Neuronal stem cell (in vitro differentiated cells): Measurements from ENCODE around the gene ZRANB1.

Source experiments
- DNase-seq: peaks from one replicate; pipeline ENCODE4 v3.0.0-alpha.2; 2013; ENCODE audit warnings: low spot score
- H2AFZ ChIP-seq: one replicate; pipeline ENCODE4 v1.6.1; 2013; ENCODE audit warnings: mild to moderate bottlenecking, low read length, inconsistent platforms
- H2AK5ac ChIP-seq: 2 replicates; pipeline ENCODE4 v1.6.1; 2013; ENCODE audit warnings: low read depth, mild to moderate bottlenecking, inconsistent platforms, low read length, moderate library complexity, mixed read lengths
- H2BK120ac ChIP-seq: 2 replicates; pipeline ENCODE4 v1.6.1; 2013; ENCODE audit warnings: low read depth, mild to moderate bottlenecking, inconsistent platforms, low read length, moderate library complexity, mixed read lengths
- H2BK12ac ChIP-seq: one replicate; pipeline ENCODE4 v1.6.1; 2013; ENCODE audit warnings: low read length, inconsistent platforms
- H2BK15ac ChIP-seq: 2 replicates; pipeline ENCODE4 v1.6.1; 2013; ENCODE audit warnings: mild to moderate bottlenecking, low read length, inconsistent platforms, mixed read lengths
- H2BK5ac ChIP-seq: one replicate; pipeline ENCODE4 v1.6.1; 2013; ENCODE audit warnings: inconsistent platforms, mild to moderate bottlenecking, low read length, moderate library complexity
- H3K14ac ChIP-seq: one replicate; pipeline ENCODE4 v1.6.1; 2013; ENCODE audit warnings: low read length, inconsistent platforms
- H3K18ac ChIP-seq: 2 replicates; pipeline ENCODE4 v1.6.1; 2013; ENCODE audit warnings: low read length, inconsistent platforms
- H3K23ac ChIP-seq: 2 replicates; pipeline ENCODE4 v1.6.1; 2013; ENCODE audit warnings: low read depth, mild to moderate bottlenecking, mixed read lengths, low read length, inconsistent platforms; ENCODE audit not compliant: poor library complexity
- H3K27ac ChIP-seq: replicated peaks from 3 replicates; pipeline ENCODE4 v1.5.1; 2013; ENCODE audit warnings: low read length, inconsistent platforms
- H3K27me3 ChIP-seq, 3 experiments: 2 replicates each; pipeline ENCODE4 v1.6.1; 2013; ENCODE audit warnings: low read length in 3 of 3, mild to moderate bottlenecking in 2 of 3, inconsistent platforms in 1 of 3, low read depth in 1 of 3, mixed read lengths in 1 of 3, moderate library complexity in 1 of 3; ENCODE audit not compliant: control insufficient read depth in 3 of 3, insufficient read depth in 3 of 3
- H3K36me3 ChIP-seq, 2 donors: replicated peaks in 1 of 2; 2 replicates each; pipeline ENCODE4 v1.6.1; 2013; ENCODE audit warnings: low read length in 2 of 2; ENCODE audit not compliant: control insufficient read depth in 2 of 2, insufficient read depth in 2 of 2
- H3K4ac ChIP-seq: 2 replicates; pipeline ENCODE4 v1.6.1; 2013; ENCODE audit warnings: inconsistent platforms, mild to moderate bottlenecking, low read length, moderate library complexity
- H3K4me1 ChIP-seq, 2 donors: 1 replicate in 1 of 2; 2 replicates in 1 of 2; pipeline ENCODE4 v1.6.1; 2013; ENCODE audit warnings: low read length in 2 of 2, low read depth in 1 of 2; ENCODE audit not compliant: control insufficient read depth in 2 of 2, insufficient read depth in 1 of 2
- H3K4me2 ChIP-seq: one replicate; pipeline ENCODE4 v1.6.1; 2013; ENCODE audit warnings: mild to moderate bottlenecking, low read length, inconsistent platforms; ENCODE audit not compliant: insufficient read depth, poor library complexity, severe bottlenecking
- H3K4me3 ChIP-seq, 2 donors: 2 replicates each; pipeline ENCODE4 v1.5.1; 2013; ENCODE audit warnings: low read length in 2 of 2, mild to moderate bottlenecking in 2 of 2, inconsistent platforms in 1 of 2, moderate library complexity in 1 of 2
- H3K79me1 ChIP-seq: one replicate; pipeline ENCODE4 v1.6.1; 2013; ENCODE audit warnings: low read depth, mild to moderate bottlenecking, inconsistent platforms, low read length, moderate library complexity
- H3K9ac ChIP-seq: one replicate; pipeline ENCODE4 v1.6.1; 2013; ENCODE audit warnings: mild to moderate bottlenecking, low read depth, low read length, inconsistent platforms; ENCODE audit not compliant: poor library complexity
- H3K9me3 ChIP-seq, 2 donors: replicated peaks in 1 of 2; 2 replicates each; pipeline versions ENCODE3 to v1.6.1; 2013; ENCODE audit warnings: low read length in 2 of 2, mild to moderate bottlenecking in 2 of 2, inconsistent platforms in 1 of 2, low read depth in 1 of 2, mixed read lengths in 1 of 2, moderate library complexity in 1 of 2; ENCODE audit not compliant: control insufficient read depth in 2 of 2, insufficient read depth in 1 of 2
- H4K8ac ChIP-seq: one replicate; pipeline ENCODE4 v1.6.1; 2013; ENCODE audit warnings: low read depth, mild to moderate bottlenecking, inconsistent platforms, low read length, moderate library complexity
- H4K91ac ChIP-seq: one replicate; pipeline ENCODE4 v1.6.1; 2013; ENCODE audit warnings: low read length, low read depth, mild to moderate bottlenecking, inconsistent platforms; ENCODE audit not compliant: poor library complexity
- WGBS, 2 donors: extraction: QIAGEN DNeasy Blood & Tissue Kit; methylation state at CpG; one replicate each; pipeline ENCODE4 v1.1.7; 2013; ENCODE audit warnings: missing lambda C conversion rate in 2 of 2, mixed read lengths in 1 of 2; ENCODE audit not compliant: insufficient read length in 2 of 2, insufficient replicate concordance in 1 of 2; ENCODE audit errors: extremely low coverage in 2 of 2; 5-methylcytosine and 5-hydroxymethylcytosine counted together

Gene ZRANB1

GRCh38 chr10:124974131-124974530, 32.2 kb downstream of the ZRANB1 start:
- Histone ChIP-seq H3K9ac (no peak overlapping the region), H2AFZ (no peak overlapping the region), H3K9me3 (no peaks in the 10 kb centered on the region), H3K23ac (no peak overlapping the region), H4K8ac (no peak overlapping the region), H2BK5ac (no peak overlapping the region), H2BK15ac (no peak overlapping the region), H3K14ac (no peak overlapping the region), H3K4me2 (no peak overlapping the region), H3K79me1 (no peaks in the 10 kb centered on the region), H3K36me3 (peaks cover 2 to 75% of the 10 kb centered on the region in 2 donors), H3K27ac (no peak overlapping the region), H2BK12ac (no peak overlapping the region), H3K18ac (no peak overlapping the region), H2BK120ac (no peak overlapping the region), H3K4me3 (no peak overlapping the region), H3K4ac (no peak overlapping the region), H4K91ac (no peak overlapping the region), H3K27me3 (no peaks in the 10 kb centered on the region), H3K4me1 (peaks cover 0 to 2% of the 10 kb centered on the region in 2 donors), H2AK5ac (no peak overlapping the region)
- WGBS, 2 donors, result no CpG with 5 or more reads among the region's 5 CpGs
- DNase-seq, result no peak

GRCh38 chr10:124975977-124976514, 34.1 kb downstream of the ZRANB1 start:
- Histone ChIP-seq H3K4me1 (peaks cover 0 to 2% of the 10 kb centered on the region in 2 donors), H3K4me2 (no peak overlapping the region), H2AK5ac (no peak overlapping the region), H3K9ac (no peak overlapping the region), H3K36me3 (peaks cover 2 to 76% of the 10 kb centered on the region in 2 donors), H2BK12ac (no peak overlapping the region), H2BK120ac (no peak overlapping the region), H4K8ac (no peak overlapping the region), H2BK15ac (no peak overlapping the region), H3K4ac (no peak overlapping the region), H3K23ac (no peak overlapping the region), H3K27me3 (no peaks in the 10 kb centered on the region), H3K18ac (no peak overlapping the region), H3K4me3 (no peak overlapping the region), H4K91ac (no peak overlapping the region), H3K79me1 (no peaks in the 10 kb centered on the region), H3K14ac (no peak overlapping the region), H3K27ac (no peak overlapping the region), H2AFZ (no peak overlapping the region), H2BK5ac (no peak overlapping the region), H3K9me3 (no peaks in the 10 kb centered on the region)
- no peak for DNase-seq
- WGBS, 2 donors, result no CpG with 5 or more reads among the region's 5 CpGs

- no peak overlapping the region for H2BK120ac ChIP-seq
- no peaks in the 10 kb centered on the region for H3K27me3 ChIP-seq
- no CpG with 5 or more reads among the region's 3 CpGs for WGBS, 2 donors
- no peak overlapping the region for H2BK5ac ChIP-seq
- H3K79me1 ChIP-seq, result no peaks in the 10 kb centered on the region
- no peak overlapping the region for H4K8ac ChIP-seq
- no peak overlapping the region for H3K14ac ChIP-seq
- H3K9ac ChIP-seq, result no peak overlapping the region
- H3K23ac ChIP-seq, result no peak overlapping the region
- no peak overlapping the region for H2AK5ac ChIP-seq
- H3K4me3 ChIP-seq, result no peak overlapping the region
- no peak overlapping the region for H3K27ac ChIP-seq
- H3K9me3 ChIP-seq, result no peaks in the 10 kb centered on the region
- H3K4ac ChIP-seq, result no peak overlapping the region
- no peak overlapping the region for H4K91ac ChIP-seq
- H2BK12ac ChIP-seq, result no peak overlapping the region
- peaks cover 2 to 81% of the 10 kb centered on the region in 2 donors for H3K36me3 ChIP-seq
- H3K4me1 ChIP-seq, result no peaks in the 10 kb centered on the region
- H2AFZ ChIP-seq, result no peak overlapping the region
- H3K4me2 ChIP-seq, result no peak overlapping the region
- DNase-seq, result no peak
- H3K18ac ChIP-seq, result no peak overlapping the region
- no peak overlapping the region for H2BK15ac ChIP-seq
Measured at GRCh38 chr10:124977161-124977560, 35.2 kb downstream of the ZRANB1 start.

GRCh38 chr10:124977648-124978375, 35.9 kb downstream of the ZRANB1 start:
- H2BK5ac ChIP-seq, result no peak overlapping the region
- no peak overlapping the region for H2BK120ac ChIP-seq
- H3K18ac ChIP-seq, result no peak overlapping the region
- no peak overlapping the region for H3K4me2 ChIP-seq
- H3K4me1 ChIP-seq, result no peaks in the 10 kb centered on the region
- H3K23ac ChIP-seq, result no peak overlapping the region
- H4K8ac ChIP-seq, result no peak overlapping the region
- H3K4ac ChIP-seq, result no peak overlapping the region
- H3K9me3 ChIP-seq, result no peaks in the 10 kb centered on the region
- no peak overlapping the region for H3K9ac ChIP-seq
- no peak overlapping the region for H2AK5ac ChIP-seq
- no peak overlapping the region for H2BK15ac ChIP-seq
- no peak overlapping the region for H3K27ac ChIP-seq
- no peak overlapping the region for H3K14ac ChIP-seq
- no peak overlapping the region for H3K4me3 ChIP-seq
- no peak overlapping the region for H2AFZ ChIP-seq
- no peak for DNase-seq
- WGBS, 2 donors, result no CpG with 5 or more reads among the region's 4 CpGs
- peaks cover 2 to 81% of the 10 kb centered on the region in 2 donors for H3K36me3 ChIP-seq
- no peak overlapping the region for H4K91ac ChIP-seq
- H3K27me3 ChIP-seq, result no peaks in the 10 kb centered on the region
- H2BK12ac ChIP-seq, result no peak overlapping the region
- H3K79me1 ChIP-seq, result no peaks in the 10 kb centered on the region
